Gastroesophageal sphincter (tissue), 4 donors: ENCODE data around the gene C6. TPM values are rescaled to one million over a fixed set of nuclear protein-coding genes. Genes with fewer than 3 reads are reported as not detected.

Experiments
- ATAC-seq: fragments of 150-250 bp; one replicate; pipeline ENCODE4 v1.9.1; 2016; ENCODE audit warnings: mild to moderate bottlenecking, moderate library complexity
- H3K27ac ChIP-seq, 4 donors: fragments of 200-600 bp; sonication (generic) in 3 of 4; 1 replicate in 3 of 4; 2 replicates in 1 of 4; pipeline ENCODE4 v1.5.1; 2016 to 2019
- H3K27me3 ChIP-seq: fragments of 200-600 bp; sonication (generic); one replicate; pipeline ENCODE4 v1.5.1; 2019
- H3K36me3 ChIP-seq, 2 donors: fragments of 200-600 bp; sonication (generic); one replicate each; pipeline ENCODE4 v1.5.1; 2019; ENCODE audit warnings: control low read depth in 1 of 2
- H3K4me1 ChIP-seq, 3 donors: fragments of 200-600 bp; sonication (generic); 1 replicate in 2 of 3; 2 replicates in 1 of 3; pipeline ENCODE4 v1.5.1; 2016 to 2019; ENCODE audit warnings: control low read depth in 2 of 3
- H3K4me3 ChIP-seq, 2 donors: fragments of 200-600 bp; sonication (generic); one replicate each; pipeline ENCODE4 v1.5.1; 2019; ENCODE audit warnings: mild to moderate bottlenecking in 1 of 2, moderate library complexity in 1 of 2
- H3K9me3 ChIP-seq, 3 donors: fragments of 200-600 bp; sonication (generic); one replicate each; pipeline ENCODE4 v1.5.1; 2017 to 2019; ENCODE audit warnings: control low read depth in 2 of 3
- EP300 ChIP-seq: sonication (generic); formaldehyde crosslinking; IDR thresholded peaks from one replicate; pipeline ENCODE4 v1.6.1; 2017; ENCODE audit warnings: antibody characterized with exemption, mild to moderate bottlenecking
- POLR2A ChIP-seq, 2 donors: fragments of 450-650 bp; IDR thresholded peaks; one replicate each; pipeline ENCODE4 v1.6.1; 2017; ENCODE audit warnings: antibody characterized with exemption in 2 of 2, mild to moderate bottlenecking in 2 of 2, moderate library complexity in 1 of 2
- POLR2AphosphoS5 ChIP-seq: sonication (generic); formaldehyde crosslinking; IDR thresholded peaks from one replicate; pipeline ENCODE4 v1.6.1; 2017; ENCODE audit warnings: antibody characterized with exemption
- WGBS, 2 donors: methylation state at CpG; one replicate each; pipeline ENCODE4 v1.1.5; 2018; ENCODE audit warnings: low coverage in 1 of 2; 5-methylcytosine and 5-hydroxymethylcytosine counted together
- total RNA-seq, 4 donors: library from RNA; depleted of rRNA; stranded (reverse); fragments of >200 nt; gene quantifications; one replicate each; pipeline ENCODE4 v1.1.0, GENCODE V29; 2016
- TF ChIP-seq, protein P1 (sequence below), 4 experiments: fragments of 200-600 bp in 2 of 4; fragments of 450-650 bp in 2 of 4; sonication (generic) in 1 of 4; IDR thresholded peaks; one replicate each; pipeline ENCODE4 v1.5.1; 2017 to 2019; ENCODE audit warnings: antibody characterized with exemption in 4 of 4, mild to moderate bottlenecking in 2 of 4, moderate library complexity in 2 of 4

The C6 gene
- total RNA-seq, 4 donors from 2014 or later = 1.7 to 9.2 (median 3.5) TPM

DNA sequence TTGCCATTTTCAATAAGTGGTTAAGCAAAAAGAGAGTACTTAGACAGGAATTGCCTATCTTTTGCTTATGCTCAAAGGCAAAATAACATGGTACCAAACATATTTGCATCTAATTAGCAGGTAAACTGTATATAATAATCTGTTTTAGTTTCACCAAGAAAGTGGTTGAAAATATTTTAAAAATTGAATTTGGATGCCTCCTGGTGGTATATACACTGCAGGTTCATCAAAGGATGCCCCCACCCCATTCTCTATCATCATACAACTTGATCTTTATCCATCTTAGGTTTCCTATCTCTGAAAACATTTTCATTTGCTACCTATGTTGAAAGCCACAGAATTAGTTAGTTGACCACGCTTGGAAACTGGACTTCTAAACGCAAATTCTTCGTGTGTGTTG is 95.2 kb downstream of the C6 start:
- Histone ChIP-seq H3K36me3 (no peaks in the 10 kb centered on the region), H3K9me3 (no peaks in the 10 kb centered on the region), H3K27ac (no peak overlapping the region), H3K27me3 (no peaks in the 10 kb centered on the region), H3K4me3 (no peak overlapping the region), H3K4me1 (no peaks in the 10 kb centered on the region)
- no peak for ATAC-seq
- 91 to 98% methylated on average over 3 of the region's 3 CpGs for WGBS, 2 donors
- TF ChIP-seq POLR2A (IDR thresholded peaks at IDR 0.05) = no peak
- no peak for TF ChIP-seq EP300
- TF ChIP-seq, protein P1, sequence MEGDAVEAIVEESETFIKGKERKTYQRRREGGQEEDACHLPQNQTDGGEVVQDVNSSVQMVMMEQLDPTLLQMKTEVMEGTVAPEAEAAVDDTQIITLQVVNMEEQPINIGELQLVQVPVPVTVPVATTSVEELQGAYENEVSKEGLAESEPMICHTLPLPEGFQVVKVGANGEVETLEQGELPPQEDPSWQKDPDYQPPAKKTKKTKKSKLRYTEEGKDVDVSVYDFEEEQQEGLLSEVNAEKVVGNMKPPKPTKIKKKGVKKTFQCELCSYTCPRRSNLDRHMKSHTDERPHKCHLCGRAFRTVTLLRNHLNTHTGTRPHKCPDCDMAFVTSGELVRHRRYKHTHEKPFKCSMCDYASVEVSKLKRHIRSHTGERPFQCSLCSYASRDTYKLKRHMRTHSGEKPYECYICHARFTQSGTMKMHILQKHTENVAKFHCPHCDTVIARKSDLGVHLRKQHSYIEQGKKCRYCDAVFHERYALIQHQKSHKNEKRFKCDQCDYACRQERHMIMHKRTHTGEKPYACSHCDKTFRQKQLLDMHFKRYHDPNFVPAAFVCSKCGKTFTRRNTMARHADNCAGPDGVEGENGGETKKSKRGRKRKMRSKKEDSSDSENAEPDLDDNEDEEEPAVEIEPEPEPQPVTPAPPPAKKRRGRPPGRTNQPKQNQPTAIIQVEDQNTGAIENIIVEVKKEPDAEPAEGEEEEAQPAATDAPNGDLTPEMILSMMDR (IDR thresholded peaks at IDR 0.05) = no peak
- TF ChIP-seq POLR2AphosphoS5 = no peak

DNA sequence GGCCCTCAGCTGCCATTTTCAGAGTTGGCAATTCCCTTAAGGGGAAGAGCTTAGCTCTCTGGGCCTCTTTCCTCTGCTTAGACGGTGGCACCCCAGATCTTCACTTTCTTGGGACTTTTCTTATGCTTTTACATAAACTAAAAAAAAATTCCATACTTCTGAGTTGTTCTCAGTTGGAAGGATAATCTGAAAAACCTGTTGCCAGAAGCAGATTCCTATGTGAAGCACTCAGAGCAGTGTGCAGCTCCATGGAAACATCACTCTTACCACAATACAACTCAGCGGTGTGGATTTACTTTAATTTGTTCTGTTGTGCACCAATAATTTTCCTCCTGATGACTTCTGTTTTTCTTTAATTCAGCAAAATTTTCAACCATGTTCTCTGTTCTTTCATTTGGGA is 98.1 kb downstream of the C6 start:
- no peaks in the 10 kb centered on the region for H3K4me1 ChIP-seq
- H3K27ac ChIP-seq = no peak overlapping the region
- H3K27me3 ChIP-seq = no peaks in the 10 kb centered on the region
- H3K9me3 ChIP-seq = no peaks in the 10 kb centered on the region
- no peak overlapping the region for H3K4me3 ChIP-seq
- WGBS, 2 donors = 25 to 33% methylated on average over 1 to 2 of the region's 2 CpGs
- ATAC-seq = no peak
- TF ChIP-seq POLR2A (IDR thresholded peaks at IDR 0.05) = no peak
- TF ChIP-seq, protein P1 (IDR thresholded peaks at IDR 0.05) = no peak
- TF ChIP-seq POLR2AphosphoS5 = no peak
- TF ChIP-seq EP300 = no peak
- H3K36me3 ChIP-seq = no peaks in the 10 kb centered on the region

DNA sequence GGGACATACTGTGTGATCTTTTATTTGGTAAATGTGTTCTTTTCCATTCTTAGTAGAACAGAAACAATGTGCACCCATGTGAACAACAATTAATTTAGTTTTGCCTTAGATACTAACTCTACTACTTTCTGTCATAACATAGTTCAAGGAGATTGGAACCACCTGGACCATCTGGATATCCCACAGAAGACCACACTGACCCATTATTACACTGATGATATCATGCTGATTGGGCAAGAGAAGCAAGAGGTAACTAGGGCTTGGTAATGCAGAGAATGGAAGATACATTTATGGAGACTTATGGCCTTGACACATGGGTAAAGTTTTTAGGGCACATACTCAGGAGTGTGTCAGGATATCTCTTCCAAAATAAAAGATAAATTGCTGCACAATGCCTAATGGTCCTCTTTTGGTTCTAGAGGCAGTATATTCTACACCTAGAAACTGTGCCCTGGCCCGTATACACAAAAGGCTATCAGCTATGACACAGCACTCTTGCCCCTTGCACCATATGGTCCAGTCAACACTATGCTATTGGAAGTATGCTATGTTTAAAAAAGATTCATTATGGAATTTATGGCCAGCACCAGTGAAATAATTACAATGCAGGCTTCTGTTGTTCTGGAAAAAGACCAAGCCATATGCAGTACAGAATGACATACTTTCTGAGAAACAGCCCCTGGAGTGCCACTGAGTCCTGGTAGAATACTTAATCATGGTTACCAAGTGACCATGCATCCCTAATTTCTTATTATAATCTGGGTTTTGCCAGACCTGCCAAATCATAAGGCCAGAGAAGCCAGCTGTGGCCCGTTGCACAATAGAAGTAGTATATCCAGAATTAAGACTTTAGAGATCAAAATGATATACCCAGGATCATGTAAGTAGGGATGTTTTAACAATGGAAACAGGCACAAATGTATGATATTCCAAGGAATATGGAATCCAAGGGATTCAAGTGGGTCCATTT is 100.6 kb downstream of the C6 start:
- H3K36me3 ChIP-seq = no peaks in the 10 kb centered on the region
- H3K27me3 ChIP-seq = no peaks in the 10 kb centered on the region
- H3K4me3 ChIP-seq = no peak overlapping the region
- peak overlapping the region in 2 of 4 donors; percentile 7 to 38 for H3K27ac ChIP-seq
- no peaks in the 10 kb centered on the region for H3K9me3 ChIP-seq
- ATAC-seq = peak; percentile 89
- WGBS, 2 donors = 67 to 83% methylated on average over 1 to 2 of the region's 2 CpGs
- TF ChIP-seq POLR2AphosphoS5 = peak; percentile 62
- no peak for TF ChIP-seq POLR2A (IDR thresholded peaks at IDR 0.05)
- TF ChIP-seq EP300 = no peak
- TF ChIP-seq, protein P1 (IDR thresholded peaks at IDR 0.05) = no peak
- H3K4me1 ChIP-seq = no peaks in the 10 kb centered on the region

DNA sequence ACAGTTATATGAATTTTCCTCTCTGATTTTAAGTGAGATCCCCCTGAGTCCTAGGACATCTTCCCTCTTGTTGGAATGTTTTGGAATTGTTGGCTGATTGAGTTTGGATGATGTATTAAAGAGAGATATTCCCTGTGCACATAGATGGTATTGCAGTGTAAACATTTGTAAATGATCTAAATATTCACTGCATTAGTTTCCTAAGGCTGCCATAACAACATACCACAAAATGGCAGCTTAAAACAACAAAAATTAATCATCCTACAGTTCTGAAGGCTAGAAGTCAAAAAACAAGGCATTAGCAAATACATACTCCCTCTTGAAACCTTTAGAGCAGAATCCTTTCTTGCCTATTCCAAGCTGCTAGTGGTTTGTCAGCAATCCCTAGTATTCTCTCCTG is 104.1 kb downstream of the C6 start:
- H3K27me3 ChIP-seq = no peaks in the 10 kb centered on the region
- no peak overlapping the region for H3K4me3 ChIP-seq
- H3K4me1 ChIP-seq = no peaks in the 10 kb centered on the region
- no peaks in the 10 kb centered on the region for H3K36me3 ChIP-seq
- no peak for TF ChIP-seq EP300
- TF ChIP-seq, protein P1 (IDR thresholded peaks at IDR 0.05) = no peak
- no peak for TF ChIP-seq POLR2AphosphoS5
- TF ChIP-seq POLR2A (IDR thresholded peaks at IDR 0.05) = no peak
- no peak for ATAC-seq
- no peaks in the 10 kb centered on the region for H3K9me3 ChIP-seq
- no peak overlapping the region for H3K27ac ChIP-seq

DNA sequence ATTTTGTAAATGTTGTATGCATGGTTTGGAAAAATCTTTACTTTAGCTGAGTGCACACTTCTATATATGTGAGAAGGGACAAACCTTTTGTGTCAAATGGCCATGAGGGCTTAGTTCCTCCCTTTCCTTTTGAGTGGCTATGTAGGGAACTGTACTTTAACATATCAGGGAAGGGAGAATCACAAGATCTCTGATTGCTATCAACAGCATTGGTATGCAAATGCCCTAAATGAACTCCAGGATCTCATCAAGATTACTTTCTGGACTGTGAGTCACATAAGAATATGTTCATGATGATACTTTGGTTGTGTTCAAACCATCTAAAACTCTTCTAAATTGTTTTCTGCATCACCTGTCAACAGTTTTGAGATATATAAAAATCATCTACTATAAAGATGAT is 111.0 kb downstream of the C6 start:
- Histone ChIP-seq H3K27me3 (no peaks in the 10 kb centered on the region), H3K9me3 (no peaks in the 10 kb centered on the region), H3K36me3 (no peaks in the 10 kb centered on the region), H3K4me3 (no peak overlapping the region), H3K27ac (no peak overlapping the region), H3K4me1 (no peaks in the 10 kb centered on the region)
- TF ChIP-seq, protein P1 (IDR thresholded peaks at IDR 0.05) = no peak
- TF ChIP-seq POLR2AphosphoS5 (no peak), POLR2A (IDR thresholded peaks at IDR 0.05) (no peak), EP300 (no peak)
- no peak for ATAC-seq
